Activated CD4-positive, alpha-beta T cell treated with anti-CD3 and anti-CD28 coated beads, Interleukin-2, Interleukin-6, amounts not matched to agents 100 ng/mL and 50 ng/mL, durations not matched to agents 16 hours and 8 hours (primary cell): ENCODE measurements around the gene CHST13.
"Not testable (repeated sequence)": the region's sequence is repeated elsewhere in the genome, so short reads cannot be mapped to it uniquely, and the experiment has no call there.

ENCODE experiments used
- DNase-seq: peaks from one replicate; pipeline ENCODE4 v3.0.0-alpha.2; 2020

Gene CHST13

GRCh38 chr3:126556637-126557414, 32.9 kb downstream of the CHST13 start:
- no peak for DNase-seq

- no peak for DNase-seq
Measured at GRCh38 chr3:126557415-126557745, 33.4 kb downstream of the CHST13 start.

GRCh38 chr3:126557761-126558160, 33.8 kb downstream of the CHST13 start:
- DNase-seq, result no peak

GRCh38 chr3:126558336-126559071, 34.5 kb downstream of the CHST13 start, which contains the start of gene C3orf22:
Gene C3orf22 (minus strand): TSS chr3:126558932. CDS start chr3:126553390, 5,542 bp downstream.
- no peak for DNase-seq

- DNase-seq, result no peak
Measured at GRCh38 chr3:126562737-126563276, 38.9 kb downstream of the CHST13 start.

- no peak for DNase-seq
Measured at GRCh38 chr3:126567696-126568438, 43.9 kb downstream of the CHST13 start.

- DNase-seq, result no peak
Measured at GRCh38 chr3:126568776-126569342, 44.9 kb downstream of the CHST13 start.

- DNase-seq, result no peak
Measured at GRCh38 chr3:126569390-126569975, 45.5 kb downstream of the CHST13 start.

GRCh38 chr3:126570103-126570541, 46.2 kb downstream of the CHST13 start:
- DNase-seq, result no peak

- no peak for DNase-seq
Measured at GRCh38 chr3:126571078-126571477, 47.1 kb downstream of the CHST13 start.

- no peak for DNase-seq
Measured at GRCh38 chr3:126573492-126574117, 49.6 kb downstream of the CHST13 start.

GRCh38 chr3:126577261-126577660, 53.3 kb downstream of the CHST13 start:
- DNase-seq, result no peak

GRCh38 chr3:126578702-126579101, 54.7 kb downstream of the CHST13 start:
- DNase-seq, result no peak

- no peak for DNase-seq
Measured at GRCh38 chr3:126580746-126581145, 56.8 kb downstream of the CHST13 start.

- DNase-seq, result no peak
Measured at GRCh38 chr3:126581569-126581968, 57.6 kb downstream of the CHST13 start.

- no peak for DNase-seq
Measured at GRCh38 chr3:126582311-126582710, 58.4 kb downstream of the CHST13 start.

- not testable (repeated sequence) for DNase-seq
Measured at GRCh38 chr3:126591515-126591914, 67.6 kb downstream of the CHST13 start.
